ENCODE data around the gene GCAT.

GCAT gene

DNA sequence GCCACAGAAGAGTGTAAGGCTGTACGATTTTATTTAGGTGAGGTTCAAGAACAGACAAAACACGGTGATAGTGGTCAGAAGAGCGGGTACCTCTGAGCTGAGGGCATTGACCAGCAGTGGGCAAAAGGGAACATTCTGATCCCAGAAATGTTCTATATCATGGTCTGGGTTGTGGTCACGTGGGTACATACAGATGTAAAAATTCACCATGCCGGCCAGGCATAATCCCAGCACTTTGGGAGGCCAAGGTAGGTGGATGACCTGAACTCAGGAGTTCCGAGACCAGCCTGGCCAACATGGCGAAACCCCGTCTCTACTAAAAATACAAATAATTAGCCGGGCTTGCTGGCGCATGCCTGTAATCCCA is 31.1 kb upstream of the GCAT start:
- no peak for DNase-seq (ENCODE audit: low read depth, low spot score)
- Histone ChIP-seq H3K4me3 (no peak overlapping the region), H3K27ac (no peak overlapping the region), H3K9me3 (ENCODE audit: low read depth, low read length) (no peaks in the 10 kb centered on the region), H3K36me3 (ENCODE audit: insufficient read depth, low read length) (no peaks in the 10 kb centered on the region; the same call in 1 of the 2 replicates), H3K9ac (ENCODE audit: insufficient read length) (no peak overlapping the region)
- TF ChIP-seq EZH2 (IDR thresholded peaks at IDR 0.05): no peak
- no peak for TF ChIP-seq POLR2AphosphoS5 (IDR thresholded peaks at IDR 0.05; ENCODE audit: borderline replicate concordance, low read depth, low read length)
- no peak for TF ChIP-seq FOXP2 (optimal IDR thresholded peaks at IDR 0.05; ENCODE audit: control extremely low read depth, extremely low read length, insufficient read depth)

DNA sequence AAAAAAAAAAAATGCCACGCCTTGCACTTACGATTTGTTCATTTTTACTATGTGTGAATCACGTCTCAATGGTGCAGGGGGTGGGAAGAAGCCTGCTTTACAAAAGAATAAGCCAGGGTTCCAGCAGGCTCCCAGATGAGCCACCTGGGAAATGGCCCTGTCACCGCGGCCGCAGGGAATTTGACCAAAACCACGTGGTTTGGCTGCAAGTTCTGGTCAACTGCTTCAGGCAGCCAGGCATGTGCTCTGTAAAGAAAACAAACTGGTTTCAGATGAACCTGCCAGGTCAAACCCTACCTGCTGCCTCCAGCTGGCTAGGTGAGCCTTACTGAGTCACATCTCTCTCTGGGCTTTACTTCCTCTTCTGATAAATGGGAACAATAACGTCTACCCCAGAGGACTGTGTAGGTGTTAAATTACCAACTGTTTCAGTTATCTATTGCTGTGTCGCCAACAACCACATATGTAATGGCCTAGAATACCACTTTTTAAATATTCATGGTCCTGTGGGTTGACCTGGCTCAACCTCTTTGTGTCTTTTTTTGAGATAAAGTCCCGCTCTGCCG is 30.5 kb upstream of the GCAT start:
- H3K27ac ChIP-seq: no peak overlapping the region
- no peak for DNase-seq (ENCODE audit: low read depth, low spot score)
- no peak for TF ChIP-seq FOXP2 (optimal IDR thresholded peaks at IDR 0.05; ENCODE audit: control extremely low read depth, extremely low read length, insufficient read depth)
- no peak for TF ChIP-seq POLR2AphosphoS5 (IDR thresholded peaks at IDR 0.05; ENCODE audit: borderline replicate concordance, low read depth, low read length)
- H3K9ac ChIP-seq (ENCODE audit: insufficient read length): no peak overlapping the region
- no peaks in the 10 kb centered on the region; the same call in 1 of the 2 replicates for H3K36me3 ChIP-seq (ENCODE audit: insufficient read depth, low read length)
- no peaks in the 10 kb centered on the region for H3K9me3 ChIP-seq (ENCODE audit: low read depth, low read length)
- H3K4me3 ChIP-seq: no peak overlapping the region

DNA sequence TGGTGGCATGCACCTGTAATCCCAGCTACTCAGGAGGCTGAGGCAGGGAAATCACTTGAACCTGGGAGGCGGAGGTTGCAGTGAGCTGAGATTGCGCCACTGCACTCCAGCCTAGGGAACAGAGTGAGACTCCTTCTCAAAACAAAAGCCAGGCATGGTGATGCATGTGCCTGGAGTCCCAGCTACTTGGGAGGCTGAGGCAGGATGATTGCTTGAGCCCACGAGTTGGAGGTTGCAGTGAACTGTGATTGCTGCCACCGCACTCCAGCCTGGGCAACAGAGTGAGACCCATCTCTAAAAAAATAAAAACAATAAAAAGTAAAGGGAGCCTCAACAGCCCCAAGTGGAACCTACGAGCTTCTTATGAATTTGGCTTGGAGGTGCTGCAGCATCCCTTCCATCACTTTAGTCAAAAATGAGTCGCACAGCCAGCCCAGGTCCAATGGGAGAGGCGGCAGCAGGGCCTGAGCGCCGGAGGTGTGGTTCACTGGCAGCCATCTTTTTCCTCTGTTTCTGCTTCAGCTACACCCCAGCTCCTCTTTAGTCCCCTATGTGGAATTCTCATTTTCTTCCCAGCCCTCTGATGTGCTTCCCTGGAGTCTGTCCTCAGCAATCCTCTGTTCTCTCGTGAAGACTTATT is 29.2 kb upstream of the GCAT start:
- no peaks in the 10 kb centered on the region for H3K9me3 ChIP-seq (ENCODE audit: low read depth, low read length)
- H3K27ac ChIP-seq: no peak overlapping the region
- H3K36me3 ChIP-seq (ENCODE audit: insufficient read depth, low read length): no peaks in the 10 kb centered on the region
- DNase-seq (ENCODE audit: low read depth, low spot score): no peak
- no peak for TF ChIP-seq EZH2 (IDR thresholded peaks at IDR 0.05)
- no peak for TF ChIP-seq POLR2AphosphoS5 (IDR thresholded peaks at IDR 0.05; ENCODE audit: borderline replicate concordance, low read depth, low read length)
- TF ChIP-seq FOXP2 (optimal IDR thresholded peaks at IDR 0.05; ENCODE audit: control extremely low read depth, extremely low read length, insufficient read depth): no peak
- no peak overlapping the region for H3K9ac ChIP-seq (ENCODE audit: insufficient read length)
- no peak overlapping the region for H3K4me3 ChIP-seq

DNA sequence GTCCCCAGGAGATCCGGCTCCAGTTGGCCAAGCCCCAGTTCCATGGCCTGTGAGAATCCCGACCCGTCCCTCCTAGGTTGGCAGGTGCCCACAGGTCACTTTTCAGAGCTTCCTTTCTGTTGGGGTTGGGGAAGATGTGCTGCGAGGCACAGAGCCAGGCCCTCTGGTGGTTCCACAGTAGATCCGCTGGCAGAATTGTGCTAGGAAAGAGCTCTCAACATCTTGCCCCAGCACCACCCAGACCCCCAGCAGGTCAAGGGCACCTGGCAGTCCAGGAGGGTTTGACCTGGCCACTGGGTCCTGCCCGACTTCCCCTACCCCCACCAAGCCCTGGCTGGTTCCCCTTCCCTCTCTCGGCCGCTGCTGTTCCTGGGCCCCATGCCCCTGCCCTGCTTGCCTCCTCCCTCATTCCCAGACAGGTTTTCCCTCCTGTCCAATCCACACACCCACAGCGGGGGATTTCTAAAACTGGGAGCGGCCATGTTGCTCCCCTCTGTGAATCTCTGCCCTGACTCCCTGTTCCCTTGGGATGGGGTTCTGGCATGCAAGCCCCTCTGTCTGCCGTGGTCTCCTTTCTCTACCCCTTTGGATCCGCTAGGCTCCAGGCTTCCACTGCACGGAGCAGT is 26.2 kb upstream of the GCAT start:
- Histone ChIP-seq H3K9me3 (ENCODE audit: low read depth, low read length) (no peaks in the 10 kb centered on the region), H3K9ac (ENCODE audit: insufficient read length) (no peak overlapping the region), H3K27ac (no peak overlapping the region), H3K36me3 (ENCODE audit: insufficient read depth, low read length) (no peaks in the 10 kb centered on the region), H3K4me3 (no peak overlapping the region)
- DNase-seq (ENCODE audit: low read depth, low spot score): no peak
- TF ChIP-seq FOXP2 (optimal IDR thresholded peaks at IDR 0.05; ENCODE audit: control extremely low read depth, extremely low read length, insufficient read depth) (no peak), EZH2 (IDR thresholded peaks at IDR 0.05) (no peak), POLR2AphosphoS5 (IDR thresholded peaks at IDR 0.05; ENCODE audit: borderline replicate concordance, low read depth, low read length) (no peak)

DNA sequence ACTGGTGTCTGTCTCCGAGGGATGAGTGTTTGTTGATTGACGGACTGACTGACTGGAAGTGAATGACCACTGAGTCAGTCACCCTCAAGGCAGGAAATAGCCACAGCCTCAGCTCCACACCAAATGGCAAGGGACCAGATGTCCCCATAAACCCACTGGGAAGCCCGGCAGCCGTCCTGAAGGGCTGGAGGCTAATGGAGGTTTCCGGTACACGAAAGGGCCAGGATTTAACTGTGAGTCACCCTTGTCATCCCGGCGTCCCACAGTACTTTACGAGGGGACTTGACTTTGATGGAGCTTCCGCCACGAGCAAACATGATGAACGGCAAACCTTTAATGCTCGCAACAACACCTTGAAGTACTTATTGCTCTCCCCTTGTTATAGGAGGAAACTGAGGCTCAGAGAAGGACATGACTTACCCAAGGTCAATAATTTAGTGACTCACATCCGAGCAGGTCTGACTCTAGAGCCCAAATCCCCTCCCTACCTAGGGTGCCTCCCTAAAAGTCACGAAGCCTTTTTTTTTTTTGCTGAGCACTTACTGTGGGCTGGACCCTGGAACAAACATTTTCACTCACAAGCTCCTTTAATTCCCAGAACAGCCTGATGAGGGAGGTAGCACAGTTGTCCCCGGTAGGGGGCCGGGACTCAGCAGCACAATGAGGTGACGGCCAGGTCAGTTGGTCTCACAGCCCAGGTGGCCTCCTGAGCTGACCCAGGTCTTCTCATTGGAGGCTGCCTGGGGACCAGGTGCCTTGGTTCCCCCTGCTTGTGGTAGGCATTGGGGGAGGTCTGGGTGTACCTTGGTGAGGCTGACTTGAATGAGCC is 25.2 kb upstream of the GCAT start:
- H3K27ac ChIP-seq: no peak overlapping the region
- no peak overlapping the region for H3K4me3 ChIP-seq
- H3K36me3 ChIP-seq (ENCODE audit: insufficient read depth, low read length): no peaks in the 10 kb centered on the region
- DNase-seq (ENCODE audit: low read depth, low spot score): no peak
- no peaks in the 10 kb centered on the region for H3K9me3 ChIP-seq (ENCODE audit: low read depth, low read length)
- H3K9ac ChIP-seq (ENCODE audit: insufficient read length): no peak overlapping the region
- TF ChIP-seq POLR2AphosphoS5 (IDR thresholded peaks at IDR 0.05; ENCODE audit: borderline replicate concordance, low read depth, low read length): no peak
- no peak for TF ChIP-seq FOXP2 (optimal IDR thresholded peaks at IDR 0.05; ENCODE audit: control extremely low read depth, extremely low read length, insufficient read depth)
- TF ChIP-seq EZH2 (IDR thresholded peaks at IDR 0.05): no peak

DNA sequence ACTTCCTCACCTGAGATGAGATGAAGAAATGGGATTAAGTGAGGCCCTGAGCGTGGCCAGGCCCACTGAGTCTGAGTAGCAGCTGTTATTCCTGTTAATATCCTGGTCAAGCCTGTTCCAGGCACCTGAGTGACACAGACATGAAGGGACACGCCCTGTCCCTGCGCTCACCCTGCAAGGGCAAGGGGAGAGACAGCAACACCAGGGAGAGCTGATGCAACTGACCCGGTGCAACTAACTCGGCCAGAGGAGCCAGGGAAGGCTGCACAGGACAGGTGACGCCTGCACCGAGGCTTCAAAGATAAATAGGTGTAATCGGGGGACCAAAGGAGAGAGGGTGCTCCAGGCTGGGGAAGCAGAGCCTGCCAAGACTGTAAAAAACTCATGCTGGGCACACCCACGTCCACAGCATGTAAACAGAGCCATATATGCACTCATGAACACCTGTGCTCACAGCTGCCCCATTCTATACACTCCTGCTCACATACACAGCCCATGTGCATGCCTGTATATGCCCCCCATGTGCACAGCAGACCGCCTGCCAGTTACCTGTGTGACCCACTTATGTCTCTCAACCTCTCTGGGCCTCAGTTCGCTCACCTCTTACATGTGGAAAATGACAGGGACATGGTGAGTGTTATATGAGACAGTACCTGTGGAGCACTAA is 22.8 kb upstream of the GCAT start:
- no peak for DNase-seq (ENCODE audit: low read depth, low spot score)
- no peak overlapping the region for H3K9ac ChIP-seq (ENCODE audit: insufficient read length)
- no peak overlapping the region for H3K27ac ChIP-seq
- H3K36me3 ChIP-seq (ENCODE audit: insufficient read depth, low read length): no peaks in the 10 kb centered on the region
- H3K4me3 ChIP-seq: no peak overlapping the region
- no peaks in the 10 kb centered on the region for H3K9me3 ChIP-seq (ENCODE audit: low read depth, low read length)
- no peak for TF ChIP-seq POLR2AphosphoS5 (IDR thresholded peaks at IDR 0.05; ENCODE audit: borderline replicate concordance, low read depth, low read length)
- no peak for TF ChIP-seq FOXP2 (optimal IDR thresholded peaks at IDR 0.05; ENCODE audit: control extremely low read depth, extremely low read length, insufficient read depth)
- TF ChIP-seq EZH2 (IDR thresholded peaks at IDR 0.05): no peak

DNA sequence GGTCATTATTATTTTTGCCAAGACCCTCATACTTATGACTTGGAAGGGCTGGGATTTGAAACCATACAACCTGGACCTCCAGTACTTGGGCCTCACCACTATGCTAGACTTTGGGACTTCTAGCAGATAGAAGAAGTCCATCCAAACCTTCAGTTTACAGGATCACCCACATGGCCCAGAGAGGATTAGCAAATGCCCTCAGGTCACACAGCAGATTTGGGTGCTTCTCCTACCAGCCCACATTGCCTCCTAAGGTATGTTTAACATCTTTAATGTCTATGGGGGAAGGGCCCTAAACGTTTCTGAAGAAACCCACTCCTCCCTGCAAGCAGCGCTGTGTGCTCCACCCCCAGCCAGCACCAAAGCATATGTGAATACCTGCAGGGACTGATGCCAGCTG is 17.5 kb upstream of the GCAT start:
- Histone ChIP-seq H3K4me3 (no peak overlapping the region), H3K9ac (ENCODE audit: insufficient read length) (no peak overlapping the region), H3K36me3 (ENCODE audit: insufficient read depth, low read length) (no peaks in the 10 kb centered on the region), H3K27ac (no peak overlapping the region), H3K9me3 (ENCODE audit: low read depth, low read length) (no peaks in the 10 kb centered on the region)
- no peak for DNase-seq (ENCODE audit: low read depth, low spot score)
- no peak for TF ChIP-seq FOXP2 (optimal IDR thresholded peaks at IDR 0.05; ENCODE audit: control extremely low read depth, extremely low read length, insufficient read depth)
- no peak for TF ChIP-seq EZH2 (IDR thresholded peaks at IDR 0.05)

DNA sequence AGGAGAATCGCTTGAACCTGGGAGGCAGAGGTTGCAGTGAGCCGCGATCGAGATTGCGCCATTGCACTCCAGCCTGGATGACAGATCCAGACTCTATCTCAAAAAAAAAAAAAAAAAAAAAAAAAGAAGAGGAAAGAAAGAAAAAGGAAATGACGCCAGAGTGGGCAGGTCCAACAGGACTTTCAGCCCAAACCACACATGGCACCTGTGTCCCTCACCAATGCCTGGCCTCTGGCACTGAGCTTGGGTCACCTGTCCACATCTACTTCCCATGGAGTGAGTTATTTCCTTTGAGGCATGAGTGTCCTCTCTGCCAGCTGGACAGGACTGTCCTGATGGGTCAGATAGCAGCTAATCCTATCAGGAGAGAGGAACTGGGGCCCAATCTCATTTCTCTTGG is 15.2 kb upstream of the GCAT start:
- no peak overlapping the region for H3K4me3 ChIP-seq
- no peak overlapping the region for H3K27ac ChIP-seq
- no peaks in the 10 kb centered on the region for H3K9me3 ChIP-seq (ENCODE audit: low read depth, low read length)
- no peak for TF ChIP-seq EZH2 (IDR thresholded peaks at IDR 0.05)
- no peak for TF ChIP-seq POLR2AphosphoS5 (IDR thresholded peaks at IDR 0.05; ENCODE audit: borderline replicate concordance, low read depth, low read length)
- no peak for TF ChIP-seq FOXP2 (optimal IDR thresholded peaks at IDR 0.05; ENCODE audit: control extremely low read depth, extremely low read length, insufficient read depth)
- no peaks in the 10 kb centered on the region for H3K36me3 ChIP-seq (ENCODE audit: insufficient read depth, low read length)
- H3K9ac ChIP-seq (ENCODE audit: insufficient read length): no peak overlapping the region
- no peak for DNase-seq (ENCODE audit: low read depth, low spot score)
